OCI-LY7 (cell line): ENCODE results near the gene CYP46A1. TPM values are rescaled to one million over a fixed set of nuclear protein-coding genes. Genes with fewer than 3 reads are reported as not detected.

Experiments
- BruUV-seq: library from RNA; stranded (reverse); fragments of 400-500 nt; replicated peaks from 2 replicates; lab custom pipeline; 2021; lab: Mats Ljungman, UMichigan
- CTCF ChIA-PET: fragments of 300-600 bp; sonication (Branson Sonifier 250); formaldehyde crosslinking; loops from one replicate; lab custom pipeline; 2022; ENCODE audit warnings: antibody characterized with exemption; ENCODE audit not compliant: unreplicated experiment; lab: Charles Lee
- POLR2A ChIA-PET: fragments of 300-600 bp; sonication (Branson Sonifier 250); formaldehyde crosslinking; loops from one replicate; lab custom pipeline; 2022; ENCODE audit warnings: antibody characterized with exemption; lab: Charles Lee
- DNase-seq: peaks from one replicate; pipeline ENCODE4 v3.0.0-alpha.2; 2015; ENCODE audit warnings: low spot score
- H2AFZ ChIP-seq: fragments of 200-600 bp; sonication (generic), shearing (Covaris generic); 2 replicates; pipeline ENCODE4 v1.6.1; 2014; ENCODE audit warnings: mild to moderate bottlenecking, antibody characterized with exemption, low read length, moderate library complexity
- H3K27ac ChIP-seq: fragments of 200-600 bp; sonication (generic); 2 replicates; pipeline ENCODE4 v1.5.1; 2014; ENCODE audit warnings: mixed run types, low read depth, mild to moderate bottlenecking, moderate library complexity, low read length, inconsistent platforms; ENCODE audit not compliant: poor library complexity, severe bottlenecking
- H3K36me3 ChIP-seq: fragments of 200-600 bp; sonication (generic); 2 replicates; pipeline ENCODE4 v1.6.1; 2014; ENCODE audit warnings: mild to moderate bottlenecking, antibody characterized with exemption, low read length, moderate library complexity, mixed read lengths; ENCODE audit not compliant: insufficient read depth
- H3K4me1 ChIP-seq: fragments of 200-600 bp; sonication (generic); 2 replicates; pipeline ENCODE4 v1.5.1; 2014; ENCODE audit warnings: mild to moderate bottlenecking, low read length; ENCODE audit not compliant: insufficient read depth, poor library complexity, severe bottlenecking
- H3K4me2 ChIP-seq: fragments of 200-600 bp; sonication (generic); 2 replicates; pipeline ENCODE4 v1.6.1; 2014; ENCODE audit warnings: mild to moderate bottlenecking, low read length
- H3K4me3 ChIP-seq: fragments of 200-600 bp; sonication (generic); 2 replicates; pipeline ENCODE4 v1.5.1; 2014; ENCODE audit warnings: mild to moderate bottlenecking, low read depth, low read length; ENCODE audit not compliant: poor library complexity, severe bottlenecking
- H3K79me2 ChIP-seq: fragments of 200-600 bp; sonication (generic); 2 replicates; pipeline ENCODE4 v1.6.1; 2016; ENCODE audit warnings: low read depth, mild to moderate bottlenecking, low read length, moderate library complexity, mixed read lengths; ENCODE audit not compliant: insufficient read depth
- H3K9me2 ChIP-seq: fragments of 200-600 bp; sonication (generic); 2 replicates; pipeline ENCODE4 v1.6.1; 2016; ENCODE audit warnings: mild to moderate bottlenecking, low read length, mixed read lengths; ENCODE audit not compliant: insufficient read depth
- H3K9me3 ChIP-seq: fragments of 200-600 bp; sonication (generic); 2 replicates; pipeline ENCODE4 v1.6.1; 2014; ENCODE audit warnings: mild to moderate bottlenecking, mixed run types, low read length, mixed read lengths
- H4K20me1 ChIP-seq: fragments of 200-600 bp; sonication (generic); 2 replicates; pipeline ENCODE4 v1.6.1; 2014; ENCODE audit warnings: mild to moderate bottlenecking, antibody characterized with exemption, low read length, moderate library complexity, mixed read lengths; ENCODE audit not compliant: insufficient read depth
- CTCF ChIP-seq: fragments of 200-600 bp; sonication (generic); conservative IDR thresholded peaks from 2 replicates; pipeline ENCODE4 v1.5.1; 2014; ENCODE audit warnings: mild to moderate bottlenecking, antibody characterized with exemption, low read length, moderate library complexity, mixed read lengths
- EZH2phosphoT487 ChIP-seq: fragments of 200-600 bp; sonication (generic); IDR thresholded peaks from 2 replicates; pipeline ENCODE4 v1.6.1; 2018; ENCODE audit warnings: low read depth, borderline replicate concordance, mild to moderate bottlenecking, mixed run types, antibody characterized with exemption, low read length, moderate library complexity, mixed read lengths
- intact Hi-C: fragments of 100-400 bp; cut with micrococcal nuclease; formaldehyde crosslinking; loops from one replicate; pipeline ENCODE4 v1.10.0; 2022; ENCODE audit not compliant: unreplicated experiment
- total RNA-seq, 2 experiments: library from RNA; depleted of rRNA in 1 of 2; stranded (reverse); fragments of >200 nt in 1 of 2; shearing (Covaris generic) in 1 of 2; gene quantifications; 2 replicates each; pipeline ENCODE4 v1.2.3, GENCODE V29; 2014 to 2022

Gene CYP46A1
- total RNA-seq, 2 experiments from 2014 or later = 4.1 to 10.8 TPM

- no peak overlapping the region for H2AFZ ChIP-seq
- H3K4me1 ChIP-seq = no peaks in the 10 kb centered on the region
- ChIA-PET CTCF (interaction anchor here (0.7 kb wide), 1 partner anchor 36 kb away, joined by 4 read pairs; the partner anchor contains the start of gene CYP46A1), POLR2A (no interaction called here)
- no peaks in the 10 kb centered on the region for H3K36me3 ChIP-seq
- no peak overlapping the region for H3K4me2 ChIP-seq
- H3K4me3 ChIP-seq = no peak overlapping the region
- H3K9me3 ChIP-seq = no peaks in the 10 kb centered on the region
- no peaks in the 10 kb centered on the region for H4K20me1 ChIP-seq
- H3K27ac ChIP-seq = no peak overlapping the region
- DNase-seq = no peak
- intact Hi-C loops = no loop called here
- TF ChIP-seq EZH2phosphoT487 = no peak
- TF ChIP-seq CTCF = no peak
- no peaks in the 10 kb centered on the region for H3K79me2 ChIP-seq
- H3K9me2 ChIP-seq = no peaks in the 10 kb centered on the region
- no TSS peak for BruUV-seq
Observed at GRCh38 chr14:99648027-99648784, 35.9 kb upstream of the CYP46A1 start.

- Histone ChIP-seq H3K9me2 (no peaks in the 10 kb centered on the region), H4K20me1 (no peaks in the 10 kb centered on the region), H3K9me3 (no peaks in the 10 kb centered on the region), H3K4me1 (no peaks in the 10 kb centered on the region), H3K4me3 (no peak overlapping the region), H3K4me2 (no peak overlapping the region), H3K36me3 (no peaks in the 10 kb centered on the region), H3K79me2 (no peaks in the 10 kb centered on the region), H2AFZ (no peak overlapping the region), H3K27ac (no peak overlapping the region)
- no TSS peak for BruUV-seq
- CTCF ChIA-PET = no interaction called here
- intact Hi-C loops = no loop called here
- no peak for DNase-seq
- TF ChIP-seq EZH2phosphoT487 = no peak
- TF ChIP-seq CTCF = no peak
- POLR2A ChIA-PET = no interaction called here
Observed at GRCh38 chr14:99649219-99649618, 34.9 kb upstream of the CYP46A1 start.

- POLR2A ChIA-PET = no interaction called here
- no TSS peak for BruUV-seq
- H3K27ac ChIP-seq = no peak overlapping the region
- H3K36me3 ChIP-seq = no peaks in the 10 kb centered on the region
- no peak overlapping the region for H3K4me3 ChIP-seq
- no peaks in the 10 kb centered on the region for H3K4me1 ChIP-seq
- H3K79me2 ChIP-seq = no peaks in the 10 kb centered on the region
- H3K9me2 ChIP-seq = no peaks in the 10 kb centered on the region
- H2AFZ ChIP-seq = no peak overlapping the region
- TF ChIP-seq CTCF = no peak
- TF ChIP-seq EZH2phosphoT487 = no peak
- no peak for DNase-seq
- CTCF ChIA-PET = no interaction called here
- no peaks in the 10 kb centered on the region for H3K9me3 ChIP-seq
- intact Hi-C loops = no loop called here
- no peaks in the 10 kb centered on the region for H4K20me1 ChIP-seq
- H3K4me2 ChIP-seq = no peak overlapping the region
Observed at GRCh38 chr14:99649643-99650042, 34.5 kb upstream of the CYP46A1 start.
